ENCODE results near the gene PGGHG. TPM values are rescaled to one million over a fixed set of nuclear protein-coding genes. Genes with fewer than 3 reads are reported as not detected.
A peak's percentile ranks its signal among the peaks of the same experiment; 100 is the strongest.

Gene PGGHG
- 10 to 100 TPM; 21.6 to 63.3 TPM for total RNA-seq
- polyA plus RNA-seq, result 100 to 1,000 TPM; 112 to 145 TPM
- long read RNA-seq, donor 1, partial matches to known transcripts, result 0 of 1 reads
- long read RNA-seq, donor 1, other reads (novel, unspliced or antisense), result 0 of 1 reads
- long read RNA-seq, donor 2, result 0 reads
- long read RNA-seq, donor 3, result 0 reads
- long read RNA-seq, donor 4, result 0 reads
- long read RNA-seq, donor 5, partial matches to known transcripts, result 0 of 1 reads
- long read RNA-seq, donor 5, other reads (novel, unspliced or antisense), result 0 of 1 reads

- Histone ChIP-seq H3K27ac (ENCODE audit: low read depth in 1 of 2, low read length in 1 of 2) (peak within 1 kb of the TSS in 1 of 2 donors; percentile 58), H3K9me3 (ENCODE audit: control insufficient read depth in 4 of 4, insufficient read depth in 3 of 4, low read length in 3 of 4) (no peaks in the 10 kb centered on the region), H3K9ac (ENCODE audit: insufficient read depth in 1 of 2, low read length in 2 of 2) (no peak within 1 kb of the TSS), H3K4me1 (ENCODE audit: control insufficient read depth in 5 of 5, insufficient read depth in 5 of 5, low read length in 5 of 5) (peaks cover 0 to 12% (median 0%) of the 10 kb centered on the region in 5 donors), H3K27me3 (ENCODE audit: control insufficient read depth in 3 of 3, insufficient read depth in 3 of 3, low read length in 2 of 3) (peaks cover 0 to 22% (median 10%) of the 10 kb centered on the region in 3 donors), H3K36me3 (ENCODE audit: control insufficient read depth in 4 of 4, insufficient read depth in 4 of 4, low read length in 4 of 4) (peaks cover 0 to 14% (median 0%) of the 10 kb centered on the region in 4 donors), H3K4me3 (peak within 1 kb of the TSS; percentile 47)
- peak; percentile 90 for ATAC-seq (ENCODE audit: insufficient read depth, low FRiP score)
- 1% methylated on average over 60 to 111 of the region's 112 CpGs for WGBS, 2 donors
- peak; percentile 59 to 75 (median 69) for DNase-seq
- no peak for TF ChIP-seq CTCF (IDR thresholded peaks at IDR 0.05; ENCODE audit: control extremely low read depth, extremely low read depth)
Measured at GRCh38 chr11:288478-289397, at the start of gene PGGHG. PGGHG (plus strand) TSS chr11:289126; CDS start chr11:289817, 691 bp downstream.

DNA sequence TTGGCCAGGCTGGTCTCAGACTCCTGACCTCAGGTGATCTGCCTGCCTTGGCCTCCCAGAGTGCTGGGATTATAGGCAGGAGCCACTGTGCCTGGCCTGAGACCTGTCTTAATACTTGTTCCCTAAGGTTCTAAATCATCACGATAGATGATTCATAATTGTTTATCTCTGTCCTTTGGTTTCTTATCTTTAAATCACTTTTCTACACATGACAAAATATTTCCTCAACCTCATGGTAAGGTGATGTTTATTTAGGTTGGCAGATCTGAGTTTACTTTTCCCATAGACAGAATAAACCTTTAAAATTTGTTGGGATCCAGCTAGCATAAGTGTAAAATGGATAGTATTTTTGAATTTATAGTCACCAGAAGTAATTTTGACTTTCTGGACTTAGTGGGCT lies 48.6 kb upstream of the PGGHG start:
- no peak overlapping the region for H3K27ac ChIP-seq (ENCODE audit: low read depth in 1 of 2, low read length in 1 of 2)
- no peaks in the 10 kb centered on the region for H3K27me3 ChIP-seq (ENCODE audit: control insufficient read depth in 3 of 3, insufficient read depth in 3 of 3, low read length in 2 of 3)
- DNase-seq (no peak), ATAC-seq (ENCODE audit: insufficient read depth, low FRiP score) (no peak)
- no peak for TF ChIP-seq CTCF (IDR thresholded peaks at IDR 0.05; ENCODE audit: control extremely low read depth, extremely low read depth)
- H3K9ac ChIP-seq (ENCODE audit: insufficient read depth in 1 of 2, low read length in 2 of 2), result no peak overlapping the region
- H3K9me3 ChIP-seq (ENCODE audit: control insufficient read depth in 4 of 4, insufficient read depth in 3 of 4, low read length in 3 of 4), result no peaks in the 10 kb centered on the region
- 63 to 71% methylated on average over 1 of the region's 1 CpG for WGBS, 2 donors
- H3K4me3 ChIP-seq, result no peak overlapping the region
- H3K4me1 ChIP-seq (ENCODE audit: control insufficient read depth in 5 of 5, insufficient read depth in 5 of 5, low read length in 5 of 5), result peaks cover 0 to 16% (median 12%) of the 10 kb centered on the region in 5 donors
- H3K36me3 ChIP-seq (ENCODE audit: control insufficient read depth in 4 of 4, insufficient read depth in 4 of 4, low read length in 4 of 4), result peaks cover 12 to 25% (median 17%) of the 10 kb centered on the region in 4 donors

DNA sequence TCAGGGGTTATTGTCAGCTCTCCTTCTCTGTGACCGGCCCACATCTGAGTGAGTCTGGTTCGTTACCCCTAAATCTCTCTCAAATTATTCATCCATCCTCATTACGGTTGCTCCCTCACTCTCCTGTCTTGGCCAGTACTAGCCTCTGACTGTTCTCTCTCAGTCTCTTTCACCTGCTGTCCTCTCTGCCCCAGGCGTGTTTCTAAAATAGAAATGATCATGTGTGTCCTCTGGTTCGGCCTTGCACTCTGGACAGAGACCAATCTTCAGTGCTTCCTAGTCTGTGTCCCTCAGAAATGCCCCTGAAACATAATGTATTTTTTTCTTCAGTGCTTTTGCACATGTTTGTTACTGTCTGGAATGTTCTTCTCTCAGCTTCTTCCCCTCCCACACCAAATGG lies 47.3 kb upstream of the PGGHG start:
- peaks cover 0 to 11% (median 9%) of the 10 kb centered on the region in 5 donors for H3K4me1 ChIP-seq (ENCODE audit: control insufficient read depth in 5 of 5, insufficient read depth in 5 of 5, low read length in 5 of 5)
- 97% methylated on average over 5 of the region's 5 CpGs for WGBS, 2 donors

More for the DNA sequence above, 47.3 kb upstream of the PGGHG start:
- no peak for TF ChIP-seq CTCF (IDR thresholded peaks at IDR 0.05; ENCODE audit: control extremely low read depth, extremely low read depth)
- DNase-seq (no peak), ATAC-seq (ENCODE audit: insufficient read depth, low FRiP score) (no peak)
- Histone ChIP-seq H3K27me3 (ENCODE audit: control insufficient read depth in 3 of 3, insufficient read depth in 3 of 3, low read length in 2 of 3) (no peaks in the 10 kb centered on the region), H3K9ac (ENCODE audit: insufficient read depth in 1 of 2, low read length in 2 of 2) (no peak overlapping the region), H3K4me3 (no peak overlapping the region), H3K36me3 (ENCODE audit: control insufficient read depth in 4 of 4, insufficient read depth in 4 of 4, low read length in 4 of 4) (peaks cover 19 to 33% (median 27%) of the 10 kb centered on the region in 4 donors), H3K9me3 (ENCODE audit: control insufficient read depth in 4 of 4, insufficient read depth in 3 of 4, low read length in 3 of 4) (no peaks in the 10 kb centered on the region), H3K27ac (ENCODE audit: low read depth in 1 of 2, low read length in 1 of 2) (peak overlapping the region in 1 of 2 donors; percentile 37)

All from lung (tissue), 16 donors.